Lung microvascular endothelial cell (primary cell): ENCODE results near the gene CNNM3. TPM values are rescaled to one million over a fixed set of nuclear protein-coding genes. Genes with fewer than 3 reads are reported as not detected.

Source experiments
- DNase-seq, 2 donors: peaks; one replicate each; pipeline versions ENCODE4 v3.0.0 to v3.0.0-alpha.2; 2010; ENCODE audit warnings: low read depth in 2 of 2
- total RNA-seq: library from RNA; depleted of rRNA; stranded (reverse); fragments of >200 nt; gene quantifications from 2 replicates; pipeline ENCODE4 v1.2.1, GENCODE V29; 2014

CNNM3 gene
- total RNA-seq, 1 donor from 2014 or later = 9.9 TPM

DNA sequence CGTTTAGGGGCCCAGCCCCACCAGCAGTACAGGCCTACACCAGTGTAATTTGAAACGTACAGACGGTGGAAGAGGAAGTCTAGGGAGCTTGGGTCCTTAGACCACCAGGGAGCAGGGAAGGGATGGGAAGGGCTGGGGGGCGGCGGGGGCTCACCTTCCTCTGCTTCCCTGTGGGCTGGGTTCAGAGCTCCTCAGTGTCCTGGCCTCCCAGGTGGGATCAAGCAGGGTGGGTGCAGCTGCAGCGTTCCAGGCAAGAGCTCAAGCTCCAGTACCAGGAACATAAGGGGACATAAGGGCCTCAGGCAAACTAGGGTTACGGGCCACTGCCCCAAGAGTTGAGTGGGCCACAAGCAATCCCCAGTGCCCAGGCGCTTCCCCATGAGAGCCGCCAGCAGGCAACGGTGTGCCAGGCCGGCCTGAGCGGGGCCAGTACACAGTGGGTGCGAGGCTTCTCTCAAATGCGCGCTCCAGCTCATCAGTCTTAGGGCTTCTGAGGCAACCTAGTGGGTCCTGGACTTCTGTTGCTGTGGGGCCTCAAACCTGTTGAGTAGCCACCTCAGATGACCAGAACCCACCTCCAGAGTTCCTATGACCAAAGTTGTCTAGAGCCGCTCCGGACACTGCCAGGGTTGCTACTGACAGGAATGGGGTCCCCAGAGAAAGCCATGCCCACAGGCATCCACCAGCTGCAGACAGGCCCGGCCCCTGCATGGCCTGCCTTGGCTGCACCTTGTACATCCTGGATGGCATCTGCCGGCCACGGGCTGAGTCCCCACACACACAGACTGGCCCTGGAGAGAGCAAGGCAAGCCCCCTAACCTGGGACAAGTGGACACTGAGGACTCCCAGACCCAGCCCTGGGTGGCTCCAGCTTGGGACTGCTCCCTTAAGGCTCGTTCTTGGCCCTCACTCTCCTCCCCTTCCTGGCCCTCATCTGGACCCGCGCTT, 22.6 kb downstream of the CNNM3 start:
- DNase-seq = no peak

DNA sequence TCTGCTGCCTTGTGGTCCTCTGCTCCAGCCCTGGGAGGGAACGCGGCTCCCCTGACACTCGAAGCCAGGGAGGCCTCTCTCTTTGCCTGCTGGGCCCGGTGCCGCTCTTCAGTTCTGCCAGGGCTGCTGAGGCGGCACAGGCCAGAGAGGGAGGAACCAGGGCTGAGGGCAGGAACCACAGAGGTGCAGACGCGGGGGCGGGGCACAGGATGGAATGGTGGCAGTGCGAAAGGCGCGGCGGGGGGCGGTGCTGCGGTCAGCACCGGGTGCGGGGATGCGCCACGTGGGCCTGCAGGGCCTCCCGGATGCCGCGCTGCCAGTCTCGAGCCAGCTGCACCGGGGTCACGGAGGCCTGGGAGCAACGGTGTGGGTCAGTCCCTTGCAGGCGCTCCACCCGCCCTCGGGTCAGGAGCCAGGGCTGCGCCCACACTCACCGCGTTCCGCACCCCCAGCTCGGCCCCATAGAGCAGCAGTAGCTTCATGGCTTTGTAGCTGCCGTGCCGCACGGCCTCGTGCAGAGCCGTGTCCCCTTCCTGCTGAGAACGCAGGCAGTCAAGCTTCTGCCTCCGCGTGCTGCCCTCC, 23.3 kb downstream of the CNNM3 start:
- DNase-seq = no peak

DNA sequence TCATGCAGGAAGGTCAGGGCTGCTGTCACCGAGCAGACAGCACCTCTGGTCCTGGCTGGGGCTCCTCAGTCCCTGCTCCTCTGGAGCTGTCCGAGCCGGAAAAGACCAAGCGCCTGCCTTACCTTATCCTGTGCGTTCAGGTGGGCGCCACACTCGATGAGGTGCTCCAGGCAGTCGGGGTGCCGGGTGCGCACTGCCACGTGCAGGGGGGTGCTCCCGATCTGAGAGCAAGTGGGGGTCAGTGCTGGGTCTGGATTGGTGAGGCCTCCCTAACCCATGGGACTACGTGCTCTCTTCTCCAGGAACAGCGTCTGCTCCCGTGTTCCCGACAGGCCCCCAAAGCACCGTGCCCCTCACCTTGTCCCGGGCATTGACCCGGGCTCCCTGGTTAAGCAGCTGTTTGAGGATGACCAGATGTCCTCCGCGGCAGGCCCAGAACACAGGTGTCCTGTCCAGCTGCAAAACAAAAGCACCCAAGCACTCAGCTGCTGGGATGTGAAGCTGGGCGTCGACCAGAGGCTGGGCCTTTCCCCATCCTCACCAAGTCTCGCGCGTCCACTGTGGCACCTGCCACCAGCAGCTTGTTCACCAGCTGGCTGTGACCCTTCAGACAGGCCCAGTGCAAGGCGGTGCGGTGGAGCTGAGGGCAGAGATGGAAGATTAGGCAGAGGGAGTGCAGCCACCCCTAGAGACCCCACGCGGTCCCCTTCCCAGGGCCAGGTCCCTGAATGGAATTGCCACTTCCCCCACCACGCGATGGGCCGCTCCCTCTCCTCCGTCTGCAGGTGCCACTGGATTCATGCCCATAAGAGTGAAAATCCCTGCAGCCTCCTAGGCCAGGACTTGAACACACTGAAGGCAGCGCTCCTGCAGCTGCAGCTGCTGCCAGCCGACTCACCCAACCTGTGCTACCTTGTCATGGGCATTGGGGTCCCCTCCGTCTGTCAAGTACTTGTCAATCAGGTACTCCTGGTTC, 24.1 kb downstream of the CNNM3 start:
- DNase-seq = no peak

DNA sequence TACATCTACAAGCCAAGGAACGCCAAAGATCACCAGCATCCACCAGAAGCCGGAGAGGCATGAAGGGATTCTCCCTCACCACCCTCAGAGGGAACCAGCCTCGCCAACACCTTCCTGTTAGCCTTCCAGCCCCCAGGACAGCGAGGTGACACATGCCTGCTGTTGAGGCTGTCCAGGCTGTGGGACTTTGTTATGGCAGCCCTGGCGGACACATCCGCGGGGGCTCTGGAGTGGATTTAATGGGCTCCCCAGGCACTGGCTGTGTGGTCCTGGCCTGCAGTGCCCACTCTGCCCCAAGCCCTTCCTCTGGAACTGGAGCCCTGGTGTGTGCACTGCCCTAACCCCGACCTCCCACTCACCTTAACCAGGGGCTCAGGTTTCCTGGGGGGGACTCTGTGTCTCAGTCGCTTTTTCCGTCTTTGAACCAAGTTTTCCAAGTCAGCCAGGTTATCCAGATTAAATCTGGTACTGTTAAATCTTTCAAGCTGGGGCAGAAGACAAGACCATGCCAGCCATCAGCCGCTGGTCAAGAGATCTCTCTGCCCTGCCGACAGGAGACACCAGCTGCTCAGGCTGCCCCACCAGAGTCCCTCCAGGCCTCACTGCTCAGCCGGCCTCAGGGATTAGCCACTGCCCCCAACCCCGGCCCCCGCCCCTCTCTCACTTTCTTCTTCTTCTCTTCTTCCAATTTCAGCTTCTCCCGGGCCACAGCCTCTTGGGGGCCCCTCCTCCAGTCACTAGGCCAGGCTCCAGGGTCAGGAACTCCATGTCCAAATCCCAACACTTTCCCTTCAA, 25.8 kb downstream of the CNNM3 start:
- DNase-seq = no peak

DNA sequence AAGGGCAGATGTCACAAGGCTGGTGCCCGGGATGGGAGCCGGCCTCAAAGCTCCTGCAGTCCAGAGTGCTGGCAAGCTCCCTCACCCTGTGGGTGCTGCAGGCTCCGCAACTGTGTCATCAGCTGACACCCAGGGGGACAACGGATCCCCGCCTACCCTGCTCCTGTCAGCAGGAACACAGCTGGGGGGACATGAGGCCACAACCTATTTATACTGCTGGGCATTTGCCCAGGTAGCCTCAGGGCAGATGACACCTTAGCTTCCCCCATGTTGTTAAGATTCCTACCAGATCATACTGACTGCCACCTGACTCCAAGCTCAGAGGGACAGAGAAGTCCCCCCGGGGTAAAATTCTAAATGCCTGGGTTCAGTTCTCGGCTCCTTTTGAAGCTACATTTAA, 26.5 kb downstream of the CNNM3 start:
- DNase-seq = no peak

DNA sequence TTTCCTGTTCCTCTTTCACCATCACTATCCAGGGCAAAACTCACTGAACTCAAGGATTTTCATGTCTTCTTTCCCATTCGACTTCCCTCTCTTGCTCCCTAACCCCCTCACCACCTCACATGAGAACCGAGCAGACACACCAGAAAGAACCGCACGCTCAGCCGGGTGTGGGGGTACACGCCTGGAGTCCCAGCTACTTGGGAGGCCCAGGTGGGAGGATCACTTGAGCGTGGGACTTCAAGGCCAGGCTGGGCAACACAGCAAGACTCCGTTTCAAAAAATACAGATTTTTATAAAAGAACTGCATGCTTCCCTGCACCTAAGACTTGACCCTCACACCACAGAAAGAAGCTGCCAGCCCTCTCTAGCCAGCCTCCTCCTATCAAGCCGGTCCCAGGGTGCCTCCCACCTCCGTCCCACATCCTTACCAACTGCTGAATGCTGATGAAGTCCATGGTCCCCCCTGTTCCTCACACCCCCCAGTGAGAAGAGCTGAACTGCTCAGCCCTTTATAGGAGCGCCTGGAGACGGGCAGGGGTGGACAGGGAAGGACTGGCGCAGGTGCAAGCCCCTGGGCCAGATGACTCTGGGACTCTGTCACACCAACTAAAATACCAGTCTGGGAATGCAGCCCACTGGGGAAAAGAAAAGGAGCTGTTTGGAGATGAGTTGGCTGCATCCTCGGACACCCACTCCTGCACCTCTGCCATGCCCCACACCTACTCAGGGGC, 27.6 kb downstream of the CNNM3 start, which contains the start of gene ANKRD23:
ANKRD23 (minus strand) TSS at position 484 of the 731 bp plus-strand sequence; CDS start at position 455, 29 bp downstream.
- no peak for DNase-seq

DNA sequence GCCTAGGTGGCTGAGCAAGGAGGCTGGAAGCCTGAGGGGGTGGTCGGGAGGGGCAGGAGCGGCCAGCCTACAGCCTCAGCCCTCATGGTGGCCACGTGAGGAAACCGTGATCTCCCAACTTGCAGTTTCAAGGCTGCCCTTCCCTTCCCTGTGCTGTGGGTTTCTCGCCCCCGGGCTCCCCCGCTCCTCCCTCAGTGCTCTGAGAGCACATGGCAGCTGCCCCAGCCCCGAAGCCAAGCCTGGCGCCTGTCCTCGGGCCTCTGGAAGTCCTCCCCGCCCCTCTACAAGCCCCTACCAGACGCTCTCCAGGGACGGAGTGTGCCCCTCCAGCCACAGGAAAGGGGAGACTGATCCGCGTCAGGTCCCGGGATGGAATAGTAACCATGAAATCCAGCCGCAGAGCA, 28.3 kb downstream of the CNNM3 start:
- no peak for DNase-seq

DNA sequence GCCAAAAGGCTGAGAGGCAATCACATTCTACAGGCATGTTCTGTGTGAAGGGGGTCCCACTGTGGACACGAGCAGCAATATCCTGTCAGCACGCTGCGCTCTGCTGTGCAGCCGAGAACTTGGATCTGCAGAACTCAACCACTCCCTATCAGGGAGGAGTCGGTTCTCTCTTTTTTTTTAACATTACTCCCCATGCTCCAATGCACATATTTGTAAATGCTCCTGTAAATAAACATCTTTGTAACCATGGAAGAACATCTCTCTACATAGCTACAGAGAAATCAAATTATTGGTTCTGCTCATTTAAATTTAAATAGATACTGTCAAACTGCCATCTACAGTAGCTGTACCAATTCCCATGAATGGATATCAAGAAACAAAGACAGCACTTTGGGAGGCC, 30.8 kb downstream of the CNNM3 start:
- no peak for DNase-seq

DNA sequence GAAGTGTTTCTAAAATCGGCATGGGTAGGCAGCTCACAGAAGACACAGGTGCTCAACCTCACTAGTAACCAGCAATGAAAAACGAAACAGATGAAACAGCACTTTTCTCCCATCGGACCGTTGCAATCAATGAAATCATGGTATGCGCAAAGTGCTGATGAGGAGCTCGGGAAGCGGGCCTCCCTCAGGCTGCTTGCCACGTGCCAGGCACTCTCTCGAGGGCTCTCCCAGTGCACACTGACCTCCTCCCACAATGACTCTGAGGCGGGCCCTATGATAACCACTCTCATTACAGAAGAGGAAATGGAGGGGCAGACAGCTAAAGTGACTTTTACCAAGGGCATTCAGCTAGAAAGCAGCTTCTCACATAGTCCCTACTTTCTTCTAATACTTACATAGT, 31.5 kb downstream of the CNNM3 start:
- DNase-seq = no peak

DNA sequence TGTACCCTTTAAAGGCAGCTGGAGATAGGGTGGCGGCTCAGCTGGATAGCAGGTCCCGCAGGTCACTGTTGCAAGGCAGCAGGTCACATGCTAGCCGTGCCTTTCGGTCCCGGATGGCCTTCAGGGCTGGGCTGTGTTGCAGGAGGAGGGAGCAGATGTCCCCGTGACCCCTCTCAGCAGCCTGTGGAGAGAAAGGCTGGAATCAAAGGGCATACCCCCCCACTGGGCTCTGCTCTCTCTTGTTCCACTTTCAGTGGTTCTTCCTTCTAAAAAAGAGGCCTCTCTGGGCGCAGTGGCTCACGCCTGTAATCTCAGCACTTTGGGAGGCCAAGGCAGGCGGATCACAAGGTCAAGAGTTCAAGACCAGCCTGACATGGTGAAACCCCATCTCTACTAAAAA, 32.2 kb downstream of the CNNM3 start:
- DNase-seq = no peak

DNA sequence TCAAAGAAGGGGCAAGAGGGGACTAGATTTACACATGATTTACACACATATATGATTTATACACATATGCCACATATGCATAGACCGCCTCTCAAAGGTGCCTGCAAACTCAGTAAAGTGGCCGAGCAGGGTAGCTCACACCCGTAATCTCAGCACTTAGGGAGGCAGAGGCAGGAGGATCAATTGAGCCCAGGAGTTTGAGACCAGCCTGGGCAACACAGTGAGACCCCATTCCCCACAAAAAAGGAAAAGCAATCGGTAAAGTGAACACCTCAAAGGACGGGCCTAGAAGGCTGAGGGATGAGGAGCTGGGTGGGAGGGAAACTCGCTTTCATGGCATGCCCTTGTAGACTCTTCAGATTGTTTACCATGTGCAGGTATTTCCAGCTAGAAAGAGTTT, 36.6 kb downstream of the CNNM3 start:
- DNase-seq = no peak

DNA sequence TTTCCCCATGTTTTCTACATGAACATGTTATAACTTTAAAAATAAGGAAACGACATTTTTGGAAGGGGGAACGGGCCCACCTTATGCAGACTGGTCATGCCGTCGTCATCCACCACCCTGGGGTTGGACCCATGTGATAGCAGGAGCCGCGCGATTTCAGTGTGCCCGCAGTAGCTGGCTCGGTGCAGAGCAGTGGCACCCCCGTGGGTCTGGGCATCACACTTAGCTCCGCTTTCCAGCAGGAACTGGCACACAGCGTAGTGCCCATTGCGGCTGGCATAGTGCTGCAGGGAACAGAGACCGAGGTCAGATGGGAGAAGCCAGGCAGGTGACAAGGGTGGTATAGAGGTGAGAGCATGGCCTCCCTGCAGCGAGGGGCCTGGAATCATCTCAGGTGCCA, 37.3 kb downstream of the CNNM3 start:
- DNase-seq = no peak

DNA sequence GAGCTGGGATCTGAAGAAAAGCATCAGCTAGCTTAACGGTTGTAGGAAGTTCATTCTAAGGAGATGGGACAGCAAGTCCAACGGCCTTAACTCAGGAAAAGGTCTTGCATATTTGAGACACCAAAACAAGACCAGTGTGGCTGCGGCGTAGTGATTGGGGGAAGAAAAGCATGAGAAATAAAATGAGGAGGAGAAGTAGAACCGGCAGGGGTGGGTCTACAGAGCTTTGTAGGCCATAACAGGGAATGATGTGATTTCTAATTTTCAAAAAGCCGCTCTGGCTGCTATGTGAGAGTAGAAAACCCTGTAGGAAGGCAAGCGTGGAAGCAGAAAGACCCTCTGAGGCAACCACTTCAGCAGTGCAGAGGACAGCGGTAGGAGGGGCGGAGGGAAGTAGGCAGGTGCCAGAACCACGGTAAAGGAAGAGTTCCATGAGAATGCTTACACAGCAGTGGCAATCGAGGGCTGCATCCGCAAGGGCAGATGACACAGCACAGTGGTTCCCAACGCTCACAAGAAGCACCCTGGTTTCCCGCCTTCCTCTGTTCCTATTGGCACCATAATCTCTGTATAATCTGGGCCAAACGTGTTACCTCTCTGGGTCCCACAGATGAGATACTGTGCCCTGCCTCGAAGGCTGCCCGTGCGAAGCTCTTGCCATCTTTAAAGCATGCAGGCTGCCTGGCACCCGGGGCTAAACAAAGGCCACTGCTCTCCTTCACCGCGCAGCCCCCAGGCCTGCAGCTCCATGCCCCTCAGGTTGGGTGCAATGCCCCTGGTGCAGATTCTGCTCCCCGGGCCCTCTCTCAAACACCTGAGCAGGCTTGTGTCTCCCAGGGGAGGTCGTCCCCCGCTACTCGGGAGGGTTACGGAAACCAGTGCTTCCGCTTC, 41.0 kb downstream of the CNNM3 start:
- peak in 1 of 2 donors; percentile 50 for DNase-seq

DNA sequence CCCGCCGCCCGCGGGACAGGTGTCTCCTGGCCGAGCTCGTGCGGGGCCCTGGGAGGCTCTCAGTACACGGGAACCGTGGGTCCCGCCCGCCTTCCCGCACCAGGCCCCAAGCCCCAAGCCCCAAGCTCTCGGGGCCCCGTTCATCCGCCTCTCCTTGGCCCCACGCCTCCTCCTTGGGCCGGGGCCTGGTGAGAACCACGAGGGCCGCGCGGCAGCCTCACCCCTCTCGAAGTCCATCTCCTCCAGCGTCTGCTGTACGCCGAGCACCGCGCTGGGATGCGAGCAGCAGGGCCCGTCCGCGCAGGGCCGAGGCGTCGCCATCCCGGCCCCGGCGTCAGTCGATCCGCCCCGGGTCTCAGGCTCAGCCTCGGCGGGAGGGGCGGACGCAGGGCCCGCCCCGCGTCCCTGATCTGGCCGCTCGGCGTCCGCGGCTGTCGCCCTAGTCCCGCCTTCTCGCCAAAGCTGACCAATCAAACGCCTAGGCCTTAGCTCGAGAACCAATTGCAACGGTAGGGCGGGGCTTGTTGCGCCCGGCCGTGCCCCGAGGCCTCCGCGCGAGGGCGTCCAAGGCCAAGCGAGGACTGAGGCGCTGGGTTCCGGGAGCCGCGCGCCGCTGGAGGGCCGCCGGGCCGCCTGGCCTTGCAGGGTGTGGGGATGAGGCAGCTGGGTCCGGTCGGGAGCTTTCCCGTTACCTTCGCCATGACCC, 41.8 kb downstream of the CNNM3 start, which contains the start of gene ANKRD39:
ANKRD39 (minus strand) TSS at position 350 of the 706 bp plus-strand sequence; CDS start at position 321, 29 bp downstream.
- peak; percentile 99 for DNase-seq

DNA sequence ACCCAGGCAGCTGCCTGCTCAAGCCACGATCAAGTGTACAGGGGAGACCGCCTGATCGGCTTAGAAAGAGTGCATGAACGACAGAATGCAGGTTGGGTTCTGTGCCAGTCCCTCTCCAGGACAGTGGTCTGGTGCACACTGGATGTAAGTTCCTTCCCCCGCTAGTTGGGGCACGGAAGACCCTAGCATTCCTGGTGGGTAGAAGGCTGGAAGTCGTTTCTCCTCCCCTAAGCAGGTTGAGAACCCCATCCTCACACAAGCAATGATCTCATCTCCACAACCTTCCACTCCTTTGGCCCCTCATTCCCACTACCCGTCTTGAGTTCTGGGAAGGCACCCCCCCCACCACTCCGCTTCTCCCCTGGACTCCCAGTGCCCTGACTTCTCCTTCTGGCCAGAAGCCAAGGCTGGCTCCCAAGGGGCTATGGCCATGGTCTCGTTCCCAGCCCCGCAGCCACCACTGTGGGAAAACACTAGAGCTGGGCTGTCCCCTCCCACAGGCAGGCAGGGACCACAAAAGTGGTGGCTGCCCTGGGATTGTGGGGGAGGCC, 43.1 kb downstream of the CNNM3 start:
- no peak for DNase-seq

DNA sequence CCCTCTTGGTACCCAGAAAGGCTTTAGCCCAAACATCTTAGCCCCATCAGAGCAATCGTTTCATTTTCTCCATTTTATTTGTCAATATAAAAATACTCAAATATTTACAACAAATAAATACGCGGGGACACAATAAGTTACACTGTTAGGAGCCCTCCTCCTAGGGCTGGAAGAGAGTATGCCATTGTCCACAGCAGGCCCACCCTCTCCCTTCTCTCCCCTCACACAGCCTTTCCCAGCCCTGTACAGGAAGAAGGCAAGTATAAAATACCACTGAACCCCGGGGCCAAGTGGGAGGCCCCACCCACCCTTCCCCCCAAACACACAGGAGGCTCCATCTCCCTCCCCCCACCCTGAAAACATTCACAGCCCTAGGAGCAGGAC, 43.6 kb downstream of the CNNM3 start:
- DNase-seq = no peak

DNA sequence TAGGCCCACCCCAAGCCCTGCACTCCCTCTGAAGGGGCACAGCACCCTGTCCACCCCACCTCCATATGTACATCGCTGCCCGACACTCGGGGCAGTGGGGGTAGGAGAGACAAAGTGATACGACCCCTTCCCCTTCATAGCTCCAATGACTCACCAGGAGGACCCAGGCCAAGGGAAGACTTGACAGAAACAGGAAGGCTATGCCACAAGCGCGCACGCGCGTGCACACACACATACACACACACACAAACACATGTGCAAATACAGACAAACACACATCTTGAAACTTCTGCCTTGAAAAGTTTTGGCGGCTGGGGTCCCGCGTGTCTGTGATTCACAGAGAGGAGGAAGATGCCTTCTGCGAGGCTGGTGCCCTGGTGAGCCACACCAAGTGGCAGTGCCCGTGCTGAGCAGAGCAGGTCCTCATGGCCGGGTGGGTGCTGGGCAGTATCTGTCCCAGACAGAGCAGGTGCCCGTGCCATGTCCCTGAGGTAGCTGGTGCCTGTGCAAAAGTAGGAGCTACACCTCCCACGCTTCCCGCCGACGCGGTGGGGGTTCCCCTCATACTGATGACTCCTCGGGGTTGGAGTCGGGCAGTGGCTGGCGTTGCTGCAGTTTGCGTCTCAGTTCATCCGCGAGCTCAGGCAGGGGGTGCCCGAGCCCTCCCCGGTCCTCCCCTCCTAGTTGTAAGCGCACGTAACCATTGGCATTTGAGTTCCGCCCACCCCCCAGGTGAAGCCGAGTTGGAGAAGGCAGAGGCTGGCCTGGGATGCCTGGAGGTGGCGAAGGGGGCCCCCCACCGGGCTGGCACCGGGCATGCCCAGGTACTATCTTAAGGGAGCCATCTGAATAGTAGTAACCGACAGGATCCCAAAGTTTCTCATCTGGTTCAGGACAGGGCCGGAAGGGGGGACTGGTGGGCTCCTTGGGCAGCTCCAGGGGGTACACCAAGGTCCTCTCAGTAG, 44.3 kb downstream of the CNNM3 start:
- no peak for DNase-seq
